ENCODE measurements around the gene SPI1.

The SPI1 gene

DNA sequence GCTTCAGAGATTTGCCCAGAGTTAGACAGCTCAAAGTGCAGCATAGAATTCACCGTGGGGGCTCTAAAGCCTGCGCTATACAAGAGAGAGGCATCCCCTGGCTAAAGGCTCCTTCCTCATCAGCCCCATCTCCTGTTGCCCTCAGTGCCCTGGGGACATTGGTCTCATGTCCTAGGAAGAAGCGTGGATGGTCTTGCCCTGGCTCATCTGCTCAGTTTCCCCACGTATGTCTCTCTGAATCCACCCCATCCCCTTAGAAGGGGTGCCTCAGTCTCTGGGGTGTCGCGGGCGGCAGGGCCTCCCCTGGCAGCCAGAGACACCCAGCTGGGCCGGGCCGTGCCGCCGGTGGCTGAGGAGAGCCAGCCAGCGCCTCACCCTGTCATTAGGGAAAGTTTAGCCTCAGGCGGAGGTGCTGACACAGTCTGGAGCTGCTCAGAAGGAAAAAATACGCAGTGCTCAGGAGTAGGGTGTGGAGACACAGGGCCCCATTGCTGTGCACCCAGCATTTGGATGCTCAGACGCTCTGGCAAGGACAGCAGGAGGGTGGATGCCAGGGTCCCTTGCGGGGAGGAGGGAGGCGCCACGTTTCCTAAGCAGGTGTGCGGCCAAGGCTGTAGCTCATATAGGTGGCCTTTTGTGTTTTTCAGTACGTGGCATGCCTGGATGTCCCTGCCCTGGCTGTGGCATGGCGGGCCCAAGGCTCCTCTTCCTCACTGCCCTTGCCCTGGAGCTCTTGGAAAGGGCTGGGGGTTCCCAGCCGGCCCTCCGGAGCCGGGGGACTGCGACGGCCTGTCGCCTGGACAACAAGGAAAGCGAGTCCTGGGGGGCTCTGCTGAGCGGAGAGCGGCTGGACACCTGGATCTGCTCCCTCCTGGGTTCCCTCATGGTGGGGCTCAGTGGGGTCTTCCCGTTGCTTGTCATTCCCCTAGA is 31.4 kb upstream of the SPI1 start:
- Histone ChIP-seq H3K27ac (peak overlapping the region; percentile 96 to 100), H3K4me3 (peak overlapping the region; percentile 99)
- peak; percentile 70 for DNase-seq (ENCODE audit: low spot score)
- no peak for TF ChIP-seq CTCF (IDR thresholded peaks at IDR 0.05)

GRCh38 chr11:47408598-47409439 is 30.5 kb upstream of the SPI1 start:
- peak overlapping the region; percentile 99 for H3K4me3 ChIP-seq
- no peak for DNase-seq (ENCODE audit: low spot score)
- peak overlapping the region; percentile 96 to 100 for H3K27ac ChIP-seq
- TF ChIP-seq CTCF (IDR thresholded peaks at IDR 0.05): no peak

DNA sequence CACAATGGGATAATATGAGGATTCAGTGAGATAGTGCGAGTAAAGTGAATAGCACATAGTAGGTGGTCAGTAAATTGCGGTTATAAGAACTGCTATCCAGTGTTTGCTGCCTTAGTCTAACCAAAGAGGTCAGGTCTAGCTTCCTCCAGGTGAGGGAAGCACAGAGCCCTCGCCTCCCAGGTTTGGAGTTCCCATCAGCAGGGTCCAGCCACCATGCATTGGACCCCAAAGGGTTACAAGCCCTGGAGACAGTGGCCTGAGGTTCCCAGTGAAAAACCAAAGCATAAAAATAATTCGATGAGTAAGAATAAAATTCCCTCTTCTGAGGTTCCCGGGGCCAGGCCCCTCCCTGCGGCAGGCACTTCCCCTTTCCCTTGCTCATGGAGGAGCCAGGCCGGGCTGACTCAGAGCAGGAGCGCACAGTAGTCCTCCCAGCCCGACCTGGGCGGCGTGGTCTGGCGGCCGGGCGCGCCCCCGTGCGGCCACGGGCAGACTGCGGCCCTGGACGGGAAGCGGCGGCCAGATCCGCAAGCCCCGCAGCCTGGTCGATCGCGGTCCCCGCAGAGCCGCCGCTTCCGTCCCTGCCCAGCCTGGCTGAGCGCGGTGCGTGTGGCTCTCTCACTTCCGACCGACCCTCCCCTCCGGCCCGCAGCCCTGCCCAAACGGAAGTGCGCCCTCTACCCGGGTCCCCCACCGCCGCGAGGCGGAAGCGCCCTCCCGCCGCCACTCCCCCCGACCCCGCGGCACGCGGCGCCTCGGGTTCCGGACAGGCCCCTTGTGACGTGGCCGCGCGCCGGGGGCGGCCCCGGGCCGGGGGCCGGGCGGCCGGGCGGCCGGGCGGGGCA is 29.6 kb upstream of the SPI1 start, which contains the start of gene SLC39A13:
TSS of gene SLC39A13 (plus strand) at position 845 of the 845 bp plus-strand sequence. CDS start 1,505 bp downstream, outside the sequence.
- H3K4me3 ChIP-seq: peak within 1 kb of the TSS; percentile 99
- H3K27ac ChIP-seq: peak within 1 kb of the TSS; percentile 96 to 100
- DNase-seq (ENCODE audit: low spot score): peak; percentile 96
- TF ChIP-seq CTCF (IDR thresholded peaks at IDR 0.05): peak; percentile 85

GRCh38 chr11:47406896-47407745 is 28.8 kb upstream of the SPI1 start:
- TF ChIP-seq CTCF (IDR thresholded peaks at IDR 0.05): no peak

DNA sequence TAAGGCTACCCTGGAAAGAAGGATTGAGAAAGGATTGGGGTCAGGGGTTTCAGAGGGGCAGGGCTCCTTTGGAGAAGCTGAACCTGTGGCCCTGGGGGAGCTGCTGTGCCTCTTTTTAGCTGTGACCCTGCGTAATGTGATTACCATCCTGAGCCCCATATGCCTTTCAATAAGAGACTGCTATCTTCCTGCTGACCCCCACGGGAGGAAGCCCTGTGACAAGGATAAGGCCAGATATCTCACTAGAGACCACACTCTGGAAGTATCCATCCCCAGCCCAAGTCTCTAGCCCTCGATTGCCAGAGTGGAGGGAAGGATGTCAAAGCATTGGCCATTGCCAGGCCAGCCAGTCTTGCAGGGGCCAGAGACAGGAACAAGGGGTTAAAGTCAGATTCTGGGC is 25.2 kb upstream of the SPI1 start:
- Histone ChIP-seq H3K27ac (no peak overlapping the region), H3K4me3 (no peak overlapping the region)
- no peak for DNase-seq (ENCODE audit: low spot score)
- no peak for TF ChIP-seq CTCF (IDR thresholded peaks at IDR 0.05)

More at GRCh38 chr11:47406896-47407745, 28.8 kb upstream of the SPI1 start:
- no peak for DNase-seq (ENCODE audit: low spot score)
- peak overlapping the region; percentile 99 for H3K4me3 ChIP-seq
- H3K27ac ChIP-seq: peak overlapping the region; percentile 93 to 100

Measured in coronary artery (tissue), 2 donors.